Right atrium auricular region (tissue), 2 donors: Measurements from ENCODE around the gene TMEM51. TPM values are rescaled to one million over a fixed set of nuclear protein-coding genes. Genes with fewer than 3 reads are reported as not detected.

Experiments
- DNase-seq: peaks from one replicate; pipeline ENCODE4 v3.0.0-alpha.2; 2019; ENCODE audit warnings: low spot score
- H3K27ac ChIP-seq, 2 donors: fragments of 200-600 bp; sonication (generic); 1 replicate in 1 of 2; 2 replicates in 1 of 2; pipeline ENCODE4 v1.5.1; 2016 to 2019
- H3K27me3 ChIP-seq, 2 donors: fragments of 200-600 bp; sonication (generic); one replicate each; pipeline versions ENCODE4 v1.5.1 to v1.6.0; 2017 to 2019
- H3K36me3 ChIP-seq: fragments of 200-600 bp; sonication (generic); one replicate; pipeline ENCODE4 v1.5.1; 2016
- H3K4me1 ChIP-seq, 2 donors: fragments of 200-600 bp; sonication (generic); one replicate each; pipeline versions ENCODE4 v1.5.1 to v1.6.0; 2017 to 2019
- H3K4me3 ChIP-seq, 2 donors: fragments of 200-600 bp; sonication (generic); 1 replicate in 1 of 2; 2 replicates in 1 of 2; pipeline ENCODE4 v1.5.1; 2017 to 2019; ENCODE audit warnings: mild to moderate bottlenecking in 1 of 2, moderate library complexity in 1 of 2
- H3K9me3 ChIP-seq, 2 donors: fragments of 200-600 bp; sonication (generic); one replicate each; pipeline ENCODE4 v1.5.1; 2019
- CTCF ChIP-seq, 2 donors: fragments of 200-600 bp; sonication (generic); IDR thresholded peaks; one replicate each; pipeline ENCODE4 v1.5.1; 2019; ENCODE audit warnings: antibody characterized with exemption in 2 of 2
- total RNA-seq, 2 donors: library from RNA; depleted of rRNA; stranded (reverse); fragments of >200 nt; gene quantifications; one replicate each; pipeline ENCODE4 v1.1.0, GENCODE V29; 2016

Gene TMEM51
- total RNA-seq, 2 donors from 2014 or later: 3.2 to 6.6 TPM

- Histone ChIP-seq H3K27ac (no peak overlapping the region), H3K9me3 (no peaks in the 10 kb centered on the region), H3K4me1 (peaks cover 0 to 20% of the 10 kb centered on the region in 2 donors), H3K36me3 (no peaks in the 10 kb centered on the region), H3K4me3 (no peak overlapping the region), H3K27me3 (no peaks in the 10 kb centered on the region)
- TF ChIP-seq CTCF (IDR thresholded peaks at IDR 0.05): no peak
- DNase-seq: no peak
Measured at GRCh38 chr1:15213341-15213821, 59.8 kb downstream of the TMEM51 start.

DNA sequence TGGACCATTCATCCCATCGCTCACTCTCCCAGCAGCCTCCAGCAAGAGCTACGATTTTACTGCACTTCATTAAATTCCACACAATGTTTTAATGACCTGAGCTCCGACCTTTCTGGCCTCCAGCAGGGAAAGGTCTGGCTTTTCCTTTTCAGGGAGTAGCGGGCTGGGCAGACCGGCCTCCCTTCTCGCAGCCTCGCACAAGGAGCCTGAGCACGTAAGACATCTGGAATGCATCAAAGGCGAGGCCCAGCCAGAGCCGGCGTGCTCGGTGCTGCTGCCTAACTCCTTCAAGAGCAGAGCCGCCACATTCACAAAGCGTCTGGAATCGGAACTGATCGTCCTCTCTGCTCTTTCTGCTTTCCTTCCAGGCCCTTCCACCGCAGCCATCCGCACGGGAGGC, 61.0 kb downstream of the TMEM51 start:
- Histone ChIP-seq H3K27me3 (no peaks in the 10 kb centered on the region), H3K36me3 (no peaks in the 10 kb centered on the region), H3K4me1 (peaks cover 0 to 25% of the 10 kb centered on the region in 2 donors), H3K4me3 (no peak overlapping the region), H3K9me3 (no peaks in the 10 kb centered on the region), H3K27ac (no peak overlapping the region)
- TF ChIP-seq CTCF (IDR thresholded peaks at IDR 0.05): no peak
- no peak for DNase-seq

GRCh38 chr1:15215116-15215515, 61.6 kb downstream of the TMEM51 start:
- no peak overlapping the region for H3K27ac ChIP-seq
- peaks cover 0 to 19% of the 10 kb centered on the region in 2 donors for H3K4me1 ChIP-seq
- no peaks in the 10 kb centered on the region for H3K9me3 ChIP-seq
- H3K36me3 ChIP-seq: no peaks in the 10 kb centered on the region
- H3K4me3 ChIP-seq: no peak overlapping the region
- no peak for TF ChIP-seq CTCF (IDR thresholded peaks at IDR 0.05)
- H3K27me3 ChIP-seq: no peaks in the 10 kb centered on the region
- no peak for DNase-seq

DNA sequence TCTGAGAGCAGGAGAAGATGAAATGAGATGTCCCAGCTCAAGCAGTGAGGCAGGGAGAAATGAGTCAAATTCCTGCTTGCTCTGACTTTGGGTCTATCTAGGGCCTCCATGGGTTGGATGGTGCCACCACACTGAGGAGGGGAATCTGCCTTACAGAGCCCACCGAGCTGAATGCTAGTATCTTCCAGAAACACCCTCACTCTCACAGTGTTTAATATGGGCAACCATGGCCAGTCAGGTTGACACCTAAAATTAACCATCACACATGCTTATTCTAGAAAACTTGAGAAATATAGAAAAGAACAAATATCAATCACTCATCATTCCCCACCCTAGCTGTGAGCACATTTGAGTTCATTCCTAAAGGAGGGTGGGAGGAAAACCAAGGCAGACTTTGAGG, 64.1 kb downstream of the TMEM51 start:
- no peak for TF ChIP-seq CTCF (IDR thresholded peaks at IDR 0.05)
- Histone ChIP-seq H3K27ac (no peak overlapping the region), H3K27me3 (no peaks in the 10 kb centered on the region), H3K4me1 (peaks cover 0 to 14% of the 10 kb centered on the region in 2 donors), H3K36me3 (no peaks in the 10 kb centered on the region), H3K9me3 (no peaks in the 10 kb centered on the region), H3K4me3 (no peak overlapping the region)
- DNase-seq: no peak

GRCh38 chr1:15218287-15219279, 65.0 kb downstream of the TMEM51 start:
- Histone ChIP-seq H3K36me3 (no peaks in the 10 kb centered on the region), H3K27me3 (no peaks in the 10 kb centered on the region), H3K27ac (no peak overlapping the region), H3K9me3 (no peaks in the 10 kb centered on the region), H3K4me1 (peaks cover 0 to 9% of the 10 kb centered on the region in 2 donors), H3K4me3 (no peak overlapping the region)
- no peak for DNase-seq
- TF ChIP-seq CTCF (IDR thresholded peaks at IDR 0.05): no peak
